Measurements from ENCODE around the gene WDR70. TPM values are rescaled to one million over a fixed set of nuclear protein-coding genes. Genes with fewer than 3 reads are reported as not detected.
"Not testable (repeated sequence)": the region's sequence is repeated elsewhere in the genome, so short reads cannot be mapped to it uniquely, and the experiment has no call there.

The WDR70 gene
- total and polyA plus RNA-seq, 2 donors (not counting 1 experiment from before 2014, with no cell fraction given) = 31.4 to 34.0 TPM

- no peaks in the 10 kb centered on the region for H4K20me1 ChIP-seq (ENCODE audit: control insufficient read depth, extremely low read depth, insufficient read depth, low read length)
- TF ChIP-seq, protein P1, sequence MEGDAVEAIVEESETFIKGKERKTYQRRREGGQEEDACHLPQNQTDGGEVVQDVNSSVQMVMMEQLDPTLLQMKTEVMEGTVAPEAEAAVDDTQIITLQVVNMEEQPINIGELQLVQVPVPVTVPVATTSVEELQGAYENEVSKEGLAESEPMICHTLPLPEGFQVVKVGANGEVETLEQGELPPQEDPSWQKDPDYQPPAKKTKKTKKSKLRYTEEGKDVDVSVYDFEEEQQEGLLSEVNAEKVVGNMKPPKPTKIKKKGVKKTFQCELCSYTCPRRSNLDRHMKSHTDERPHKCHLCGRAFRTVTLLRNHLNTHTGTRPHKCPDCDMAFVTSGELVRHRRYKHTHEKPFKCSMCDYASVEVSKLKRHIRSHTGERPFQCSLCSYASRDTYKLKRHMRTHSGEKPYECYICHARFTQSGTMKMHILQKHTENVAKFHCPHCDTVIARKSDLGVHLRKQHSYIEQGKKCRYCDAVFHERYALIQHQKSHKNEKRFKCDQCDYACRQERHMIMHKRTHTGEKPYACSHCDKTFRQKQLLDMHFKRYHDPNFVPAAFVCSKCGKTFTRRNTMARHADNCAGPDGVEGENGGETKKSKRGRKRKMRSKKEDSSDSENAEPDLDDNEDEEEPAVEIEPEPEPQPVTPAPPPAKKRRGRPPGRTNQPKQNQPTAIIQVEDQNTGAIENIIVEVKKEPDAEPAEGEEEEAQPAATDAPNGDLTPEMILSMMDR (conservative IDR thresholded peaks at IDR 0.05 in 1 of 2, IDR thresholded peaks at IDR 0.05 in 1 of 2; ENCODE audit: low read depth in 1 of 2, low read length in 2 of 2) = no peak
- TF ChIP-seq EZH2 (IDR thresholded peaks at IDR 0.05; ENCODE audit: low read length, missing control alignments) = no peak
- no peak for DNase-seq (ENCODE audit: low read depth in 2 of 2)
These were observed 201.0 kb downstream of the WDR70 start for GRCh38 chr5:37580106-37580505.

GRCh38 chr5:37582202-37582601 lies 203.1 kb downstream of the WDR70 start:
- Histone ChIP-seq H3K9me3 (ENCODE audit: control insufficient read depth, insufficient read depth, low read depth, low read length) (no peaks in the 10 kb centered on the region), H4K20me1 (ENCODE audit: control insufficient read depth, extremely low read depth, insufficient read depth, low read length) (no peaks in the 10 kb centered on the region), H3K9ac (ENCODE audit: insufficient read depth, low read length) (no peak overlapping the region), H2AFZ (ENCODE audit: low read length) (no peak overlapping the region), H3K4me3 (replicated peaks in 1 of 4; ENCODE audit: control extremely low read depth in 1 of 4, insufficient read depth in 1 of 4, low read depth in 3 of 4, low read length in 4 of 4) (no peak overlapping the region), H3K79me2 (ENCODE audit: control insufficient read depth, insufficient read depth, low read length) (no peaks in the 10 kb centered on the region), H3K36me3 (ENCODE audit: control insufficient read depth, insufficient read depth, low read length) (no peaks in the 10 kb centered on the region), H3K4me2 (ENCODE audit: extremely low read depth, insufficient read depth, low read length) (no peak overlapping the region), H3K4me1 (ENCODE audit: control insufficient read depth, extremely low read depth, insufficient read depth, low read length) (no peaks in the 10 kb centered on the region), H3K27ac (ENCODE audit: insufficient read depth, low read length) (no peak overlapping the region), H3K27me3 (ENCODE audit: control insufficient read depth, insufficient read depth, low read length) (no peaks in the 10 kb centered on the region)
- no peak for TF ChIP-seq EZH2 (IDR thresholded peaks at IDR 0.05; ENCODE audit: low read length, missing control alignments)
- TF ChIP-seq, protein P1 (conservative IDR thresholded peaks at IDR 0.05 in 1 of 2, IDR thresholded peaks at IDR 0.05 in 1 of 2; ENCODE audit: low read depth in 1 of 2, low read length in 2 of 2) = no peak
- no peak for DNase-seq (ENCODE audit: low read depth in 2 of 2)

More at GRCh38 chr5:37580106-37580505, 201.0 kb downstream of the WDR70 start:
- no peaks in the 10 kb centered on the region for H3K9me3 ChIP-seq (ENCODE audit: control insufficient read depth, insufficient read depth, low read depth, low read length)
- H2AFZ ChIP-seq (ENCODE audit: low read length) = no peak overlapping the region
- H3K27ac ChIP-seq (ENCODE audit: insufficient read depth, low read length) = no peak overlapping the region
- no peak overlapping the region for H3K4me3 ChIP-seq (replicated peaks in 1 of 4; ENCODE audit: control extremely low read depth in 1 of 4, insufficient read depth in 1 of 4, low read depth in 3 of 4, low read length in 4 of 4)
- H3K27me3 ChIP-seq (ENCODE audit: control insufficient read depth, insufficient read depth, low read length) = no peaks in the 10 kb centered on the region
- H3K9ac ChIP-seq (ENCODE audit: insufficient read depth, low read length) = no peak overlapping the region
- no peak overlapping the region for H3K4me2 ChIP-seq (ENCODE audit: extremely low read depth, insufficient read depth, low read length)
- no peaks in the 10 kb centered on the region for H3K36me3 ChIP-seq (ENCODE audit: control insufficient read depth, insufficient read depth, low read length)
- no peaks in the 10 kb centered on the region for H3K4me1 ChIP-seq (ENCODE audit: control insufficient read depth, extremely low read depth, insufficient read depth, low read length)
- no peaks in the 10 kb centered on the region for H3K79me2 ChIP-seq (ENCODE audit: control insufficient read depth, insufficient read depth, low read length)

DNA sequence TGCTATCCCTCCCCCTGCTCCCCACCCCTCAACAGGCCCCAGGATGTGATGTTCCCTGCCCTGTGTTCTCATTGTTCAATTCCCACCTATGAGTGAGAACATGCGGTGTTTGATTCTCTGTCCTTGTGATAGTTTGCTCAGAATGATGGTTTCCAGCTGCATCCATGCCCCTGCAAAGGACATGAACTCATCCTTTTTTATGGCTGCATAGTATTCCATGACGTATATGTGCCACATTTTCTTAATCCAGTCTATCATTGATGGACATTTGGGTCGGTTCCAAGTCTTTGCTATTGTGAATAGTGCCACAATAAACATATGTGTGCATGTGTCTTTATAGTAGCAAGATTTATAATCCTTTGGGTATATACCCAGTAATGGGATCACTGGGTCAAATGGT lies 214.2 kb downstream of the WDR70 start:
- H4K20me1 ChIP-seq (ENCODE audit: control insufficient read depth, extremely low read depth, insufficient read depth, low read length); H3K27me3 ChIP-seq (ENCODE audit: control insufficient read depth, insufficient read depth, low read length); H3K36me3 ChIP-seq (ENCODE audit: control insufficient read depth, insufficient read depth, low read length); H2AFZ ChIP-seq (ENCODE audit: low read length); H3K79me2 ChIP-seq (ENCODE audit: control insufficient read depth, insufficient read depth, low read length); H3K27ac ChIP-seq (ENCODE audit: insufficient read depth, low read length); H3K4me2 ChIP-seq (ENCODE audit: extremely low read depth, insufficient read depth, low read length); H3K9ac ChIP-seq (ENCODE audit: insufficient read depth, low read length); H3K4me3 ChIP-seq (replicated peaks in 1 of 4; ENCODE audit: control extremely low read depth in 1 of 4, insufficient read depth in 1 of 4, low read depth in 3 of 4, low read length in 4 of 4); DNase-seq (ENCODE audit: low read depth in 2 of 2); H3K9me3 ChIP-seq (ENCODE audit: control insufficient read depth, insufficient read depth, low read depth, low read length); H3K4me1 ChIP-seq (ENCODE audit: control insufficient read depth, extremely low read depth, insufficient read depth, low read length): not testable (repeated sequence)

DNA sequence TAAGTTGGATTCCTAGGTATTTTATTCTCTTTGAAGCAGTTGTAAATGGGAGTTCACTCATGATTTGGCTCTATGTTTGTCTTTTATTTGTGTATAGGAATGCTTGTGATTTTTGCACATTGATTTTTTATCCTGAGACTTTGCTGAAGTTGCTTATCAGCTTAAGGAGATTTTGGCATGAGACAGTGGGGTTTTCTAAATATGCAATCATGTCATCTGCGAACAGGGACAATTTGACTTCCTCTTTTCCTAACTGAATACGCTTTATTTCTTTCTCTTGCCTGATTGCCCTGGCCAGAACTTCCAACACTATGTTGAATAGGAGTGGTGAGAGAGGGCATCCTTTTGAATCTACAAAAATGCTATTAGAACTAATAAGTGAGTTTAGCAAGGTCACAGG lies 215.7 kb downstream of the WDR70 start:
- not testable (repeated sequence) for H3K36me3 ChIP-seq (ENCODE audit: control insufficient read depth, insufficient read depth, low read length); H3K9me3 ChIP-seq (ENCODE audit: control insufficient read depth, insufficient read depth, low read depth, low read length); H3K4me2 ChIP-seq (ENCODE audit: extremely low read depth, insufficient read depth, low read length); H3K4me1 ChIP-seq (ENCODE audit: control insufficient read depth, extremely low read depth, insufficient read depth, low read length); H3K79me2 ChIP-seq (ENCODE audit: control insufficient read depth, insufficient read depth, low read length); H3K27ac ChIP-seq (ENCODE audit: insufficient read depth, low read length); H4K20me1 ChIP-seq (ENCODE audit: control insufficient read depth, extremely low read depth, insufficient read depth, low read length); DNase-seq (ENCODE audit: low read depth in 2 of 2); H3K9ac ChIP-seq (ENCODE audit: insufficient read depth, low read length); H3K4me3 ChIP-seq (replicated peaks in 1 of 4; ENCODE audit: control extremely low read depth in 1 of 4, insufficient read depth in 1 of 4, low read depth in 3 of 4, low read length in 4 of 4); H2AFZ ChIP-seq (ENCODE audit: low read length); H3K27me3 ChIP-seq (ENCODE audit: control insufficient read depth, insufficient read depth, low read length)

Measured in fibroblast of lung (primary cell).